NCI-H146 treated with DMSO at 0.1 percent for 48 hours (cell line): ENCODE measurements around the gene MMRN1.

Experiments used
- DNase-seq: peaks from one replicate; lab custom pipeline; 2025; ENCODE audit not compliant: unreplicated experiment; lab: John Stamatoyannopoulos, UW

MMRN1 gene

GRCh38 chr4:89997171-89997704, 102.6 kb downstream of the MMRN1 start:
- DNase-seq, result no peak

- no peak for DNase-seq
Observed at GRCh38 chr4:89998469-89999011, 103.9 kb downstream of the MMRN1 start.

- DNase-seq, result no peak
Observed at GRCh38 chr4:90001023-90001422, 106.4 kb downstream of the MMRN1 start.

DNA sequence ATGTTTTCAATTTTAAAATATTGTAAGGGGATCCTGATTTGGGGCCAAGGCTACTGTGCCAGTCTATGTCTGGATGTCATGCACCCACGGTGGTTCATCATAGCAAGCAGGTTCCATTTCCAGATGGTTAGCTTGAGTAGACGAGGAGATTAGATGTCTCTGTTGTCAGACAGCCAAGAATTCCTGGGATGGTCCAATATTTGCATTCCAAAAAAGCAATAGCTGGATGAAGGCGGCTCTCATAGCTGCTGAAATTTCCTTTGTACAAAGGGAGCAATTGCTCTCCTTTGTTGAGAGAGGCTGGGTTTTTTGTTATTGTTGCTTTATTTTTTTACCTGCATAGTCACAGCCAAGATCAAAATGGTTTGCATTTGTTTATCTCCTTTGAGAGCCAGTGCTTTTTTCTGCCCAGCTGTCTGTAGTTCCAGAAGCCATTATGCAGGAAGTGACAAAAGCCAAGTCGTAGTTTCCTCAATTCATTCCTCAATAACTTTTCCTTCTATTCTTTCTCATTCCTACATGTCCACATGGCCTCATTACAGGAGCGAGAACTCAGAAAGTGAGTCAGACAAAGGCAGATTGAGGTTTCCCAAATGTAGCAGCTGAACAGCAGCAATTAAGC, 107.9 kb downstream of the MMRN1 start:
- DNase-seq, result no peak
